ENCODE data around the gene FER. TPM values are rescaled to one million over a fixed set of nuclear protein-coding genes. Genes with fewer than 3 reads are reported as not detected.

Gene FER
- 3.1 to 7.4 TPM (median 6.2 TPM) in 5 replicates for total RNA-seq (2022; extraction: Qiagen RNA extraction; ENCODE audit: low read depth)

GRCh38 chr5:108747774-108748400, at the start of gene FER:
Gene FER (plus strand): TSS chr5:108747897. CDS start chr5:108798183, 50,286 bp downstream.

